Neural progenitor cell (in vitro differentiated cells): Measurements from ENCODE around the gene ETV7. TPM values are rescaled to one million over a fixed set of nuclear protein-coding genes. Genes with fewer than 3 reads are reported as not detected.
A peak's percentile ranks its signal among the peaks of the same experiment; 100 is the strongest.

Experiments
- DNase-seq: peaks from one replicate; pipeline ENCODE4 v3.0.0-alpha.2; 2016; ENCODE audit warnings: low spot score
- H2AFZ ChIP-seq: fragments of 200-600 bp; sonication (generic); replicated peaks from 2 replicates; pipeline ENCODE4 v1.6.1; 2016; ENCODE audit warnings: antibody characterized with exemption
- H3F3A ChIP-seq: fragments of 200-600 bp; sonication (generic); 2 replicates; pipeline ENCODE4 v1.6.1; 2016; ENCODE audit warnings: antibody characterized with exemption, low read depth
- H3K27ac ChIP-seq: fragments of 200-600 bp; sonication (generic); 2 replicates; pipeline ENCODE4 v1.5.1; 2016; ENCODE audit warnings: mild to moderate bottlenecking
- H3K27me3 ChIP-seq: fragments of 200-600 bp; sonication (generic); 2 replicates; pipeline ENCODE4 v1.6.1; 2016; ENCODE audit warnings: mild to moderate bottlenecking, moderate library complexity
- H3K36me3 ChIP-seq: fragments of 200-600 bp; sonication (generic); 2 replicates; pipeline ENCODE4 v1.5.1; 2016
- H3K4me1 ChIP-seq: fragments of 200-600 bp; sonication (generic); 2 replicates; pipeline ENCODE4 v1.6.1; 2016; ENCODE audit warnings: mixed run types
- H3K4me2 ChIP-seq: fragments of 200-600 bp; sonication (generic); 2 replicates; pipeline ENCODE4 v1.6.1; 2016
- H3K4me3 ChIP-seq: fragments of 200-600 bp; sonication (generic); 2 replicates; pipeline ENCODE4 v1.5.1; 2016
- H3K79me2 ChIP-seq: fragments of 200-600 bp; sonication (generic); 2 replicates; pipeline ENCODE4 v1.6.1; 2016; ENCODE audit warnings: low read depth
- H3K9ac ChIP-seq: fragments of 200-600 bp; sonication (generic); 2 replicates; pipeline ENCODE4 v1.6.1; 2016
- H3K9me3 ChIP-seq: fragments of 200-600 bp; sonication (generic); 2 replicates; pipeline ENCODE4 v1.5.1; 2016; ENCODE audit warnings: low read depth
- H4K20me1 ChIP-seq: fragments of 200-600 bp; sonication (generic); 2 replicates; pipeline ENCODE4 v1.6.1; 2016; ENCODE audit warnings: low read depth
- H3K27ac Mint-ChIP-seq: 3 replicates; pipeline ENCODE4 v1.8.0; 2021; ENCODE audit warnings: mixed read lengths
- H3K27me3 Mint-ChIP-seq: 2 replicates; pipeline ENCODE4 v1.8.0; 2022; ENCODE audit warnings: low read depth, mild to moderate bottlenecking, inconsistent platforms, moderate library complexity, mixed read lengths; ENCODE audit not compliant: insufficient read depth
- H3K36me3 Mint-ChIP-seq: 3 replicates; pipeline ENCODE4 v1.8.0; 2021; ENCODE audit warnings: mixed read lengths
- H3K4me1 Mint-ChIP-seq: 3 replicates; pipeline ENCODE4 v1.8.0; 2021; ENCODE audit warnings: mixed read lengths
- H3K4me3 Mint-ChIP-seq: 3 replicates; pipeline ENCODE4 v1.8.0; 2021; ENCODE audit warnings: mild to moderate bottlenecking, moderate library complexity, mixed read lengths
- H3K9me3 Mint-ChIP-seq: 3 replicates; pipeline ENCODE4 v1.8.0; 2020; ENCODE audit warnings: mixed read lengths
- EZH2 ChIP-seq: fragments of 200-600 bp; sonication (generic); IDR thresholded peaks from 2 replicates; pipeline ENCODE4 v1.6.1; 2017; ENCODE audit warnings: antibody characterized with exemption, mild to moderate bottlenecking, moderate library complexity
- EZH2phosphoT487 ChIP-seq: fragments of 200-600 bp; sonication (generic); IDR thresholded peaks from 2 replicates; pipeline ENCODE4 v1.6.1; 2017; ENCODE audit warnings: antibody characterized with exemption
- total RNA-seq: library from RNA; depleted of rRNA; stranded (reverse); fragments of >200 nt; gene quantifications from 2 replicates; pipeline ENCODE4 v1.2.3, GENCODE V29; 2015; ENCODE audit warnings: low replicate concordance
- TF ChIP-seq, protein P1 (sequence below): fragments of 200-600 bp; sonication (generic); IDR thresholded peaks from 2 replicates; pipeline ENCODE4 v1.5.1; 2017; ENCODE audit warnings: antibody characterized with exemption, mild to moderate bottlenecking

The ETV7 gene
- total RNA-seq, 1 donor from 2014 or later, result 0.11 TPM

- no peaks in the 10 kb centered on the region for H3K9me3 ChIP-seq
- H3F3A ChIP-seq, result no peaks in the 10 kb centered on the region
- peaks cover 8% of the 10 kb centered on the region for H3K4me1 ChIP-seq
- no peaks in the 10 kb centered on the region for H3K36me3 ChIP-seq
- H3K9me3 Mint-ChIP-seq, result no peaks in the 10 kb centered on the region
- H3K27me3 Mint-ChIP-seq, result peaks cover 5% of the 10 kb centered on the region
- no peaks in the 10 kb centered on the region for H3K79me2 ChIP-seq
- no peaks in the 10 kb centered on the region for H4K20me1 ChIP-seq
- H2AFZ ChIP-seq, result no peak overlapping the region
- no peak for DNase-seq
- no peak overlapping the region for H3K9ac ChIP-seq
- H3K36me3 Mint-ChIP-seq, result no peaks in the 10 kb centered on the region
- H3K27ac ChIP-seq, result no peak overlapping the region
- TF ChIP-seq, protein P1, sequence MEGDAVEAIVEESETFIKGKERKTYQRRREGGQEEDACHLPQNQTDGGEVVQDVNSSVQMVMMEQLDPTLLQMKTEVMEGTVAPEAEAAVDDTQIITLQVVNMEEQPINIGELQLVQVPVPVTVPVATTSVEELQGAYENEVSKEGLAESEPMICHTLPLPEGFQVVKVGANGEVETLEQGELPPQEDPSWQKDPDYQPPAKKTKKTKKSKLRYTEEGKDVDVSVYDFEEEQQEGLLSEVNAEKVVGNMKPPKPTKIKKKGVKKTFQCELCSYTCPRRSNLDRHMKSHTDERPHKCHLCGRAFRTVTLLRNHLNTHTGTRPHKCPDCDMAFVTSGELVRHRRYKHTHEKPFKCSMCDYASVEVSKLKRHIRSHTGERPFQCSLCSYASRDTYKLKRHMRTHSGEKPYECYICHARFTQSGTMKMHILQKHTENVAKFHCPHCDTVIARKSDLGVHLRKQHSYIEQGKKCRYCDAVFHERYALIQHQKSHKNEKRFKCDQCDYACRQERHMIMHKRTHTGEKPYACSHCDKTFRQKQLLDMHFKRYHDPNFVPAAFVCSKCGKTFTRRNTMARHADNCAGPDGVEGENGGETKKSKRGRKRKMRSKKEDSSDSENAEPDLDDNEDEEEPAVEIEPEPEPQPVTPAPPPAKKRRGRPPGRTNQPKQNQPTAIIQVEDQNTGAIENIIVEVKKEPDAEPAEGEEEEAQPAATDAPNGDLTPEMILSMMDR, result no peak
- TF ChIP-seq EZH2phosphoT487, result no peak
- no peak for TF ChIP-seq EZH2
- no peak overlapping the region for H3K27ac Mint-ChIP-seq
- H3K4me3 Mint-ChIP-seq, result no peak overlapping the region
- H3K27me3 ChIP-seq, result no peaks in the 10 kb centered on the region
- H3K4me1 Mint-ChIP-seq, result peaks cover 19% of the 10 kb centered on the region
- H3K4me2 ChIP-seq, result no peak overlapping the region
- H3K4me3 ChIP-seq, result no peak overlapping the region
Observed at GRCh38 chr6:36361071-36361470, 26.4 kb downstream of the ETV7 start.

DNA sequence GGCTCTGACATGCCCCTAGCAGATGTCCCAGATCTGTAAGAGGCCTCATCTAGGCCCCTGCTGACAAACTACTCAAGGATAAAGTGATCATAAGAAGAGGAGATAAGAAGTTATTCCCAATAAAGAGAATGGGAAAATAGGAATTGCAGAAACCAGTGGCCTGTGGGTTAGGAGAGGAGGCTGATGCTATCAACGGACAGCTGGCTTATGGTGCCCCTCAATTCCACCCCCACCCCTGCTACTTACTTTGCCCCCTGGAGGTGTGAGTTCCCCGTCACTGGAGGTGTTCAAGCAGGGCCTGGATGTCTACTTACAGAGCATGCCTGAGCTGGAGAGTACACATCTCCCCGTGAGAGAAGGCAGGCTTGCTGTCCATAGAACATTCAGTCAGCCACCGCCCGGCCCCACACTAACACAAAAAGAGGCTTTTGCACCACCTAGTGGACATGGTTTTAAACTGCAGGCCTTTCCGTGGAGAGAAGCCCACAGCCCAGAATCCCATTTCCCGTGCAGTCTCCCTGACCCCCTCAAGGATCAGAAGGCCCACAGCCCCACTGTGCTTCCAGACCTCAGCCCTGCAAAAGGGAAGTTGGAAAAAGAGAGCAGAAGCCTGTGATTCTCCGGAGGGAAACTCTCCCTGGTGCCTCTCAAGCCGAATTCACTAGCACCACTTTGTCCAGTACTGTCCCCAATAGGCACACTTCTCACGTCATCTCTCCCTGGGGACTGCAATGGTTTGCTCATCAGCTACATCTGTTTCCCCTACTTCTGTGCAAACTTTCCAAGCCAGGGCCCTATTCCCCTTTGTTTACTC, 27.0 kb downstream of the ETV7 start:
- Mint-ChIP-seq H3K27ac (no peak overlapping the region), H3K4me1 (peaks cover 19% of the 10 kb centered on the region), H3K36me3 (no peaks in the 10 kb centered on the region), H3K4me3 (no peak overlapping the region), H3K27me3 (peaks cover 5% of the 10 kb centered on the region), H3K9me3 (no peaks in the 10 kb centered on the region)
- Histone ChIP-seq H3K27ac (no peak overlapping the region), H3K9ac (no peak overlapping the region), H3F3A (no peaks in the 10 kb centered on the region), H3K9me3 (no peaks in the 10 kb centered on the region), H3K27me3 (no peaks in the 10 kb centered on the region), H3K4me1 (peaks cover 8% of the 10 kb centered on the region), H3K4me3 (no peak overlapping the region), H3K4me2 (no peak overlapping the region), H3K79me2 (no peaks in the 10 kb centered on the region), H2AFZ (peak overlapping the region; percentile 81), H3K36me3 (no peaks in the 10 kb centered on the region), H4K20me1 (no peaks in the 10 kb centered on the region)
- DNase-seq, result peak; percentile 90
- TF ChIP-seq EZH2 (no peak), EZH2phosphoT487 (no peak)
- TF ChIP-seq, protein P1, result peak; percentile 79

GRCh38 chr6:36358226-36358915, 29.1 kb downstream of the ETV7 start:
- H3K9ac ChIP-seq, result no peak overlapping the region
- TF ChIP-seq EZH2phosphoT487, result no peak
- TF ChIP-seq, protein P1, result no peak
- no peak for TF ChIP-seq EZH2
- no peak overlapping the region for H3K4me3 Mint-ChIP-seq

More at GRCh38 chr6:36358226-36358915, 29.1 kb downstream of the ETV7 start:
- Histone ChIP-seq H2AFZ (no peak overlapping the region), H3K4me1 (peaks cover 8% of the 10 kb centered on the region), H3K9me3 (no peaks in the 10 kb centered on the region), H3K27ac (no peak overlapping the region), H4K20me1 (no peaks in the 10 kb centered on the region), H3K4me2 (peak overlapping the region; percentile 3), H3K4me3 (no peak overlapping the region), H3K79me2 (no peaks in the 10 kb centered on the region), H3F3A (no peaks in the 10 kb centered on the region), H3K27me3 (no peaks in the 10 kb centered on the region), H3K36me3 (no peaks in the 10 kb centered on the region)
- Mint-ChIP-seq H3K27ac (no peak overlapping the region), H3K27me3 (peaks cover 5% of the 10 kb centered on the region), H3K4me1 (peaks cover 19% of the 10 kb centered on the region), H3K9me3 (no peaks in the 10 kb centered on the region), H3K36me3 (no peaks in the 10 kb centered on the region)
- DNase-seq, result no peak
